DOHH2 (cell line): ENCODE measurements around the gene RAB3IL1.

Experiments used
- CTCF ChIP-seq: fragments of 200-600 bp; sonication (generic); IDR thresholded peaks from one replicate; pipeline ENCODE4 v1.5.1; 2014; ENCODE audit warnings: antibody characterized with exemption, mild to moderate bottlenecking, low read depth, low read length; ENCODE audit not compliant: poor library complexity, severe bottlenecking
- EZH2phosphoT487 ChIP-seq: fragments of 200-600 bp; sonication (generic); IDR thresholded peaks from 2 replicates; pipeline ENCODE4 v1.6.1; 2017; ENCODE audit warnings: borderline replicate concordance, mild to moderate bottlenecking, antibody characterized with exemption, low read length, moderate library complexity, mixed read lengths

GRCh38 chr11:61902313-61902712, 15.1 kb downstream of the RAB3IL1 start:
- no peak for TF ChIP-seq CTCF
- TF ChIP-seq EZH2phosphoT487 = no peak
